ENCODE results near the gene NR2E3. TPM values are rescaled to one million over a fixed set of nuclear protein-coding genes. Genes with fewer than 3 reads are reported as not detected.

NR2E3 gene
- total and polyA plus RNA-seq, 2 of the 13 experiments (the other 11 are each of a cell fraction or from before 2014, with no cell fraction given), result not detected

DNA sequence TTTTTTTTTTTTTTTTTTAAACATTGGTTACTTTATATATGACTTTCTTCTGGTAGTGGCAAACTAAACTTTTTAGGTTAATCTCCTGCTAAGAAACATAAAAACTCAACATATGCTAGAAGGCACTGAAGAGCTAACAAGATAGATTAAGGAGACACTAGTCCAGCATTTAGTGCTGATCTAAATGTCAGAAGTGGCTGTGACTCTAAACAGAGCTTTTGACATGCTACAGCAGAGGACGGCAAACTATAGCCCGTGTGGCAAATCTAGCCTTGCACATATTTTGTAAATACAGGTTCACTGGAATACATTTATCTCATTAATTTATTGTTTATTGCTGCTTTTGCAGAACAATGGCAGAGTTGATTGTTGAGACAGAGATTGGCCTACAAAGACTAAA lies 20.6 kb downstream of the NR2E3 start (continued):
- TF ChIP-seq PRDM10 (CRISPR knock-in tag; IDR thresholded peaks at IDR 0.05; ENCODE audit: low read depth), result no peak

DNA sequence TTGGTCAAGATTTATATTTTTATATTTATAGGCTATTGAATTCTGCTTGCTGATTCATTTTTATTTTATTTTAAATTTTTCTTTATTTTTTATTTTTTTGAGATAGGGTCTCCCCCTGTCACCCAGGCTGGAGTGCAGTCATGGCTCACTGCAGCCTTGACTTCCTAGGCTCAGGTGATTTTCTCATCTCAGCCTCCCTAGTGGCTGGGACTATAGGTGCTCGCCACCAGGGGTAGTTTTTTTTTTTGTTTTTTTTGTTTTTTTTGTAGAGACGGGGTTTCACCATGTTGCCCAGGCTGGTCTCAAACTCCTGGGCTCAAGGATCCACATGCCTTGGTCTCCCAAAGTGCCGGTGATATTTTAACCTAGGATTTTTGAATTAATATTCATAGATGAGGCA lies 31.2 kb downstream of the NR2E3 start:
- WGBS (ENCODE audit: low lambda C conversion rate), result 98% methylated on average over 3 of the region's 3 CpGs
- Histone ChIP-seq H3K36me3 (replicated peaks in 1 of 2; ENCODE audit: control insufficient read depth in 1 of 2, insufficient read depth in 2 of 2, low read length in 2 of 2) (peaks cover 0 to 3% of the 10 kb centered on the region in 2 experiments; a peak in 1 of 5 replicates), H3K4me2 (ENCODE audit: low read depth, low read length) (no peak overlapping the region), H3K79me2 (ENCODE audit: insufficient read depth, low read length) (no peaks in the 10 kb centered on the region), H3K9ac (ENCODE audit: insufficient read depth, low read depth, low read length) (no peak overlapping the region), H3K4me1 (ENCODE audit: insufficient read depth, low read length) (no peaks in the 10 kb centered on the region), H2AFZ (ENCODE audit: low read length) (no peak overlapping the region), H3K4me3 (replicated peaks in 1 of 3; ENCODE audit: insufficient read depth in 1 of 3, low read depth in 2 of 3, low read length in 3 of 3) (no peak overlapping the region), H3K27me3 (ENCODE audit: control insufficient read depth in 1 of 2, insufficient read depth in 2 of 2, low read length in 2 of 2) (no peaks in the 10 kb centered on the region), H3K9me3 (ENCODE audit: low read length) (no peaks in the 10 kb centered on the region), H4K20me1 (ENCODE audit: insufficient read depth, low read length) (no peaks in the 10 kb centered on the region), H3K27ac (ENCODE audit: extremely low read length, insufficient read depth, low read length) (no peak overlapping the region)
- no peak for ATAC-seq
- in situ Hi-C loops (cut with HindIII; ENCODE audit: extremely low pct_ligation_motif_present, low pct_unique_long_range_greater_than_20kb), result no loop called here
- FAIRE-seq, result no peak
- intact Hi-C loops (cut with micrococcal nuclease; ENCODE audit: unreplicated experiment), result no loop called here
- TF ChIP-seq SMAD3 (CRISPR knock-in tag; IDR thresholded peaks at IDR 0.05) (no peak), JUNB (CRISPR knock-in tag; IDR thresholded peaks at IDR 0.05; ENCODE audit: borderline replicate concordance) (no peak), FOXO1 (CRISPR knock-in tag; IDR thresholded peaks at IDR 0.05) (no peak), ZNF615 (CRISPR knock-in tag; IDR thresholded peaks at IDR 0.05; ENCODE audit: borderline replicate concordance) (no peak), SRF (IDR thresholded peaks at IDR 0.05; ENCODE audit: low read depth, low read length) (no peak), ATF5 (CRISPR knock-in tag; IDR thresholded peaks at IDR 0.05; ENCODE audit: low read depth) (no peak), TBX2 (CRISPR knock-in tag; IDR thresholded peaks at IDR 0.05; ENCODE audit: borderline replicate concordance) (no peak), ZFP36 (IDR thresholded peaks at IDR 0.05; ENCODE audit: borderline replicate concordance, low read depth, low read length, partially characterized antibody) (no peak), ZNF777 (CRISPR knock-in tag; IDR thresholded peaks at IDR 0.05) (no peak)
- TF ChIP-seq, protein P1, sequence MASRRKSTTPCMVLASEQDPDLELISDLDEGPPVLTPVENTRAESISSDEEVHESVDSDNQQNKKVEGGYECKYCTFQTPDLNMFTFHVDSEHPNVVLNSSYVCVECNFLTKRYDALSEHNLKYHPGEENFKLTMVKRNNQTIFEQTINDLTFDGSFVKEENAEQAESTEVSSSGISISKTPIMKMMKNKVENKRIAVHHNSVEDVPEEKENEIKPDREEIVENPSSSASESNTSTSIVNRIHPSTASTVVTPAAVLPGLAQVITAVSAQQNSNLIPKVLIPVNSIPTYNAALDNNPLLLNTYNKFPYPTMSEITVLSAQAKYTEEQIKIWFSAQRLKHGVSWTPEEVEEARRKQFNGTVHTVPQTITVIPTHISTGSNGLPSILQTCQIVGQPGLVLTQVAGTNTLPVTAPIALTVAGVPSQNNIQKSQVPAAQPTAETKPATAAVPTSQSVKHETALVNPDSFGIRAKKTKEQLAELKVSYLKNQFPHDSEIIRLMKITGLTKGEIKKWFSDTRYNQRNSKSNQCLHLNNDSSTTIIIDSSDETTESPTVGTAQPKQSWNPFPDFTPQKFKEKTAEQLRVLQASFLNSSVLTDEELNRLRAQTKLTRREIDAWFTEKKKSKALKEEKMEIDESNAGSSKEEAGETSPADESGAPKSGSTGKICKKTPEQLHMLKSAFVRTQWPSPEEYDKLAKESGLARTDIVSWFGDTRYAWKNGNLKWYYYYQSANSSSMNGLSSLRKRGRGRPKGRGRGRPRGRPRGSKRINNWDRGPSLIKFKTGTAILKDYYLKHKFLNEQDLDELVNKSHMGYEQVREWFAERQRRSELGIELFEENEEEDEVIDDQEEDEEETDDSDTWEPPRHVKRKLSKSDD (CRISPR knock-in tag; IDR thresholded peaks at IDR 0.05; ENCODE audit: low read depth), result no peak
- BruUV-seq (replicated peaks), result no TSS peak
- ChIA-PET POLR2A (no interaction called here), CTCF (ENCODE audit: low intra/inter-chr PET ratio, low total read pairs) (no interaction called here)
- DNase-seq (ENCODE audit: low spot score), result no peak

Data from HepG2 (cell line).